HepG2 (cell line): ENCODE results near the gene DYNC2LI1. TPM values are rescaled to one million over a fixed set of nuclear protein-coding genes. Genes with fewer than 3 reads are reported as not detected.

ENCODE experiments used
- DMAP1 ChIP-seq: IDR thresholded peaks from 2 replicates; pipeline ENCODE4 v1.6.1; 2016
- FOXC1 ChIP-seq: sonication (generic); formaldehyde crosslinking; IDR thresholded peaks from 2 replicates; pipeline ENCODE4 v1.8.0; 2022; ENCODE audit warnings: mild to moderate bottlenecking, missing genetic modification reagents, borderline replicate concordance
- GATA4 ChIP-seq: sonication (generic); IDR thresholded peaks from 2 replicates; pipeline ENCODE4 v1.6.1; 2016; ENCODE audit warnings: antibody characterized with exemption, low read depth, borderline replicate concordance
- MNT ChIP-seq: fragments of 450-650 bp; IDR thresholded peaks from 2 replicates; pipeline ENCODE4 v1.6.1; 2016
- NCOA2 ChIP-seq: sonication (generic); formaldehyde crosslinking; IDR thresholded peaks from 2 replicates; pipeline ENCODE4 v1.8.0; 2022; ENCODE audit warnings: inconsistent platforms
- PAX8 ChIP-seq: sonication (generic); formaldehyde crosslinking; IDR thresholded peaks from 2 replicates; pipeline ENCODE4 v1.8.0; 2022; ENCODE audit warnings: mild to moderate bottlenecking, missing genetic modification reagents, borderline replicate concordance
- PBX2 ChIP-seq: IDR thresholded peaks from 2 replicates; pipeline ENCODE4 v1.6.1; 2016; ENCODE audit warnings: control low read depth
- PRDM4 ChIP-seq: sonication (generic); formaldehyde crosslinking; IDR thresholded peaks from 2 replicates; pipeline ENCODE4 v1.9.0; 2021; ENCODE audit warnings: missing genetic modification reagents, borderline replicate concordance
- ZFP37 ChIP-seq: sonication (generic); formaldehyde crosslinking; IDR thresholded peaks from 2 replicates; pipeline ENCODE4 v1.4.0; 2020; ENCODE audit warnings: missing genetic modification reagents, borderline replicate concordance
- ZNF256 ChIP-seq: sonication (generic); formaldehyde crosslinking; conservative IDR thresholded peaks from 2 replicates; pipeline ENCODE4 v1.4.0; 2020; ENCODE audit warnings: missing genetic modification reagents
- ZNF646 ChIP-seq: sonication (generic); formaldehyde crosslinking; IDR thresholded peaks from 2 replicates; pipeline ENCODE4 v1.9.0; 2021; ENCODE audit warnings: mild to moderate bottlenecking, missing genetic modification reagents
- ZNF703 ChIP-seq: sonication (generic); formaldehyde crosslinking; IDR thresholded peaks from 2 replicates; pipeline ENCODE4 v1.5.1; 2020; ENCODE audit warnings: missing genetic modification reagents, mild to moderate bottlenecking, moderate library complexity, borderline replicate concordance
- polyA plus RNA-seq, 8 experiments: library from polyadenylated mRNA; depleted of rRNA in 3 of 8; stranded (reverse) in 7 of 8; unstranded in 1 of 8; fragments of >200 nt; fragmentation: Illumina TruSeq in 4 of 8; extraction: Trizol in 4 of 8; gene quantifications; 2 replicates each; pipeline versions ENCODE4 v1.2.1 to v1.2.3, GENCODE V29; 2011 to 2016; ENCODE audit warnings: low read depth in 4 of 8, missing spikeins in 1 of 8, mixed read lengths in 1 of 8; ENCODE audit not compliant: insufficient read depth in 1 of 8
- total RNA-seq, 5 experiments: library from RNA; depleted of rRNA; stranded (reverse); fragments of >200 nt; fragmentation: Illumina TruSeq; extraction: Trizol; gene quantifications; 2 replicates each; pipeline ENCODE4 v1.2.3, GENCODE V29; 2016; ENCODE audit warnings: low read depth in 1 of 5
- TF ChIP-seq, protein P1 (sequence below): sonication (generic); formaldehyde crosslinking; IDR thresholded peaks from 2 replicates; pipeline ENCODE4 v1.8.0; 2022; ENCODE audit warnings: low read depth, missing genetic modification reagents

Gene DYNC2LI1
- total and polyA plus RNA-seq, 2 of the 13 experiments (the other 11 are each of a cell fraction or from before 2014, with no cell fraction given), result 16.9 to 23.2 TPM

DNA sequence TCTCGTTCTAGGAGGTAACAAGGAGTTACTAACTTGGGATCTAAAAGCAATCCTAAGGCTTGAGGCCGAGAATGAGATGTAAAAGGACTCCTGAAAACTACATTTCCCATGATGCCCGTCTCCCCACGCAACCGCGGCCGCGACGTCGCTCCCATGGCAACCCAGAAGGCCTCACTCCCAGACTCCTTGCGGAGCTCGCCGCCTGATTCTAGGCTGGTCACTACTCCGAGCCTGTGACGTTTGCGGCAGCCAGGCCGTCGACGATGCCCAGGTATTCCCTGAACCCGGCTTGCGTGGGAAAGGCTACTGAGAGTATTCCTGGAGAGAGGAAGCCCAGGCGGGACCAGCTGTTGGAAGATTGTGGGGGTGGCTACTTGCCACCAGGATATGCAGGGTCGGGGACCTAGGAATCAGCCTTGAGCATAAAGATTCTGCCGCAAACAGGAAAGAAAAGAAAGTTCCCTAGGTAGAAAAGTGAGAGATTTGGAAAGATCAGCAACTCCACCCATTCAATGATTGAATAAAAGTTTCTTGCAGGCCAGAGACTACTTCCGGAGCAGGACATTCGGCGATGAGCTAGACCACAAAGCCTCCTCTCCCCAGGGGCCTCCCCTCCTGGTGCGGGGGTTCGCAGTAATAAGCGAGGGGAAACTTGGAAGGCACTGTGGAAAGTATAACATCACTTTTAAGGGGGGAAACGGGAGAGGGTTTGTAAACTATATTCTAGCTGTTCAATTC is at the start of gene DYNC2LI1 (continued):
- no peak for TF ChIP-seq ZNF646 (CRISPR knock-in tag)
- peak; percentile 78 for TF ChIP-seq DMAP1 (CRISPR knock-in tag)
- TF ChIP-seq MNT, result no peak
- no peak for TF ChIP-seq ZNF256 (CRISPR knock-in tag)
- TF ChIP-seq ZNF703 (CRISPR knock-in tag), result no peak
- TF ChIP-seq FOXC1, result no peak; the same call in none of the 2 replicates
- peak; percentile 50; the same call in 1 of the 2 replicates for TF ChIP-seq PAX8 (CRISPR knock-in tag)
- TF ChIP-seq ZFP37 (CRISPR knock-in tag), result no peak
- no peak; the same call in 1 of the 2 replicates for TF ChIP-seq NCOA2
- TF ChIP-seq PRDM4 (CRISPR knock-in tag), result no peak
- no peak for TF ChIP-seq GATA4
- TF ChIP-seq, protein P1, sequence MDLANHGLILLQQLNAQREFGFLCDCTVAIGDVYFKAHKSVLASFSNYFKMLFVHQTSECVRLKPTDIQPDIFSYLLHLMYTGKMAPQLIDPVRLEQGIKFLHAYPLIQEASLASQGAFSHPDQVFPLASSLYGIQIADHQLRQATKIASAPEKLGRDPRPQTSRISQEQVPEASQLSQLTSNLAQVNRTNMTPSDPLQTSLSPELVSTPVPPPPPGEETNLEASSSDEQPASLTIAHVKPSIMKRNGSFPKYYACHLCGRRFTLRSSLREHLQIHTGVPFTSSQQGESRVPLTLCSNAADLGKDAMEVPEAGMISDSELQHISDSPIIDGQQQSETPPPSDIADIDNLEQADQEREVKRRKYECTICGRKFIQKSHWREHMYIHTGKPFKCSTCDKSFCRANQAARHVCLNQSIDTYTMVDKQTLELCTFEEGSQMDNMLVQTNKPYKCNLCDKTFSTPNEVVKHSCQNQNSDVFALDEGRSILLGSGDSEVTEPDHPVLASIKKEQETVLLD, result no peak
- no peak for TF ChIP-seq PBX2 (CRISPR knock-in tag)
